Fibroblast of mammary gland (primary cell): ENCODE results near the gene CHST1.

Experiments used
- DNase-seq: peaks from one replicate; pipeline ENCODE4 v3.0.0-alpha.2; 2010; ENCODE audit warnings: low read depth
- H3K4me3 ChIP-seq: 2 replicates; pipeline ENCODE4 v1.5.1; 2011; ENCODE audit warnings: low read depth, mild to moderate bottlenecking, low read length, moderate library complexity; ENCODE audit not compliant: control insufficient read depth
- TF ChIP-seq, protein P1 (sequence below): conservative IDR thresholded peaks from 2 replicates; pipeline ENCODE4 v1.5.1; 2011; ENCODE audit warnings: low read depth, low read length, inconsistent platforms; ENCODE audit not compliant: control insufficient read depth, insufficient read depth

The CHST1 gene

GRCh38 chr11:45617871-45618601 lies 47.4 kb downstream of the CHST1 start:
- TF ChIP-seq, protein P1, sequence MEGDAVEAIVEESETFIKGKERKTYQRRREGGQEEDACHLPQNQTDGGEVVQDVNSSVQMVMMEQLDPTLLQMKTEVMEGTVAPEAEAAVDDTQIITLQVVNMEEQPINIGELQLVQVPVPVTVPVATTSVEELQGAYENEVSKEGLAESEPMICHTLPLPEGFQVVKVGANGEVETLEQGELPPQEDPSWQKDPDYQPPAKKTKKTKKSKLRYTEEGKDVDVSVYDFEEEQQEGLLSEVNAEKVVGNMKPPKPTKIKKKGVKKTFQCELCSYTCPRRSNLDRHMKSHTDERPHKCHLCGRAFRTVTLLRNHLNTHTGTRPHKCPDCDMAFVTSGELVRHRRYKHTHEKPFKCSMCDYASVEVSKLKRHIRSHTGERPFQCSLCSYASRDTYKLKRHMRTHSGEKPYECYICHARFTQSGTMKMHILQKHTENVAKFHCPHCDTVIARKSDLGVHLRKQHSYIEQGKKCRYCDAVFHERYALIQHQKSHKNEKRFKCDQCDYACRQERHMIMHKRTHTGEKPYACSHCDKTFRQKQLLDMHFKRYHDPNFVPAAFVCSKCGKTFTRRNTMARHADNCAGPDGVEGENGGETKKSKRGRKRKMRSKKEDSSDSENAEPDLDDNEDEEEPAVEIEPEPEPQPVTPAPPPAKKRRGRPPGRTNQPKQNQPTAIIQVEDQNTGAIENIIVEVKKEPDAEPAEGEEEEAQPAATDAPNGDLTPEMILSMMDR: no peak
- H3K4me3 ChIP-seq: no peak overlapping the region
- DNase-seq: no peak

GRCh38 chr11:45616802-45617549 lies 48.4 kb downstream of the CHST1 start:
- DNase-seq: no peak
- H3K4me3 ChIP-seq: no peak overlapping the region
- TF ChIP-seq, protein P1: no peak

DNA sequence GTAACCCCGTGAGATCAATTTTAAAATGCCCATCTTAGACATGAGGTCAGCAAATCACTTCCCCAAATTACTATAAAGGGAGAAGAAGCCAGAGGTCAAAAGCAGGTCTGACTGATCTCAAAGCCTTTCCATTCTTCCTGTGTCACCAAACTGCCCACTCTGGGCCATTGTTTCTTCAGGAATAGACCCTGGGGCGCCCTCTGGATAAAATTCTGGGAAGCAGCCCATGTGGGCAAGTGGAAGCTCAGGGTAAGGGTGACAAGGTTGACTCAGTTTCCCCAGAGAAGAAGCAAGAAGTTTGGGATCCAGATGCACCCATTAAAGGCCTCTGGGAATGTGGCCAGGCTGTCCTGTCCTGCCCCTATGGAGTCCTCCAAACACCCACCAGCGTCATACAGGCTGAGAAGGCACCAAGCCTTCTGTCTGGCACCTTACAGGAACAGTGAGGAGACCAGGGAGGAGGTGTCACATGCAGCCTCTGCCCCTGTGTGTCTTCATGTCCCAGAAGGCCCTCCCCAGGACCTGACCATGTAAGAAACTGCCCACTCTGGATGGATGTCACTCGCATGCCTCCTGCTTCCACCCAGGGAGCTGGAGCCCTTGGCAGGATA lies 50.1 kb downstream of the CHST1 start:
- TF ChIP-seq, protein P1: no peak
- DNase-seq: no peak
- no peak overlapping the region for H3K4me3 ChIP-seq

GRCh38 chr11:45614196-45614828 lies 51.1 kb downstream of the CHST1 start:
- no peak for DNase-seq
- no peak overlapping the region for H3K4me3 ChIP-seq
- TF ChIP-seq, protein P1: no peak

- TF ChIP-seq, protein P1: no peak
- no peak for DNase-seq
- no peak overlapping the region for H3K4me3 ChIP-seq
Observed at GRCh38 chr11:45610627-45611026, 54.8 kb downstream of the CHST1 start.

DNA sequence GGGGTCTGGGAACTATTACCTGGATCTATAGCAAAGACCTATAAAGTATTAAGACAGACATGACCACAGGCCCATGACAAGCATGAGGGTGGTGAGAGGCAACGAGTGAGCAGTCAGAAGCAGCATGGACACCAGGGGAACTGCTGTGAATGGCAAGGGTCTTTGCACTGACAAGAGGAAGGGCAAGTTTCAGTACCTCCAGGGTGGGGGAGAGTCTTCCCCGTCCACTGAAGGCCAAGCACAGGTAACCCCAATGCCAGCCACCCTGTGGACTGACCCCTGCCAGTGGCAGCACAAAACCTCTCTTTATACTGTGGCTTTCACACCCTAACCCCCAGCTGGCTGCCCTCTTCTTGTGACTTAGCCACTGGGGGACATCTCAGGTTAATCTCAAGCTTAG lies 55.5 kb downstream of the CHST1 start:
- no peak overlapping the region for H3K4me3 ChIP-seq
- no peak for DNase-seq
- TF ChIP-seq, protein P1: no peak
